BE2C (cell line): ENCODE results near the gene TNFRSF1A.
"Not testable (repeated sequence)": the region's sequence is repeated elsewhere in the genome, so short reads cannot be mapped to it uniquely, and the experiment has no call there.

ENCODE experiments used
- DNase-seq: peaks from one replicate; pipeline ENCODE4 v3.0.0-alpha.2; 2020
- H3K27me3 ChIP-seq: fragments of 250-450 bp; sonication (Bioruptor Pico); 2 replicates; pipeline ENCODE4 v1.5.1; 2020; ENCODE audit warnings: mild to moderate bottlenecking
- H3K36me3 ChIP-seq: fragments of 250-450 bp; sonication (Bioruptor Pico); 2 replicates; pipeline ENCODE4 v1.5.1; 2020; ENCODE audit warnings: mild to moderate bottlenecking
- H3K4me1 ChIP-seq: fragments of 250-450 bp; sonication (Bioruptor Pico); 2 replicates; pipeline ENCODE4 v1.5.1; 2020
- H3K4me3 ChIP-seq: 2 replicates; pipeline ENCODE4 v1.5.1; 2011; ENCODE audit warnings: low read depth, low read length
- H3K9me3 ChIP-seq: fragments of 250-450 bp; sonication (Bioruptor Pico); 2 replicates; pipeline ENCODE4 v1.5.1; 2020
- CTCF ChIP-seq: IDR thresholded peaks from 2 replicates; pipeline ENCODE4 v1.5.1; 2012; ENCODE audit warnings: mild to moderate bottlenecking, low read depth, low read length

TNFRSF1A gene

GRCh38 chr12:6345319-6346091, 3.6 kb upstream of the TNFRSF1A start:
- no peak for TF ChIP-seq CTCF
- no peak for DNase-seq
- peaks cover 9% of the 10 kb centered on the region for H3K4me1 ChIP-seq
- H3K9me3 ChIP-seq, result peaks cover 3% of the 10 kb centered on the region; the same call in 1 of the 2 replicates
- H3K27me3 ChIP-seq, result no peaks in the 10 kb centered on the region
- H3K36me3 ChIP-seq, result no peaks in the 10 kb centered on the region
- H3K4me3 ChIP-seq, result no peak overlapping the region

DNA sequence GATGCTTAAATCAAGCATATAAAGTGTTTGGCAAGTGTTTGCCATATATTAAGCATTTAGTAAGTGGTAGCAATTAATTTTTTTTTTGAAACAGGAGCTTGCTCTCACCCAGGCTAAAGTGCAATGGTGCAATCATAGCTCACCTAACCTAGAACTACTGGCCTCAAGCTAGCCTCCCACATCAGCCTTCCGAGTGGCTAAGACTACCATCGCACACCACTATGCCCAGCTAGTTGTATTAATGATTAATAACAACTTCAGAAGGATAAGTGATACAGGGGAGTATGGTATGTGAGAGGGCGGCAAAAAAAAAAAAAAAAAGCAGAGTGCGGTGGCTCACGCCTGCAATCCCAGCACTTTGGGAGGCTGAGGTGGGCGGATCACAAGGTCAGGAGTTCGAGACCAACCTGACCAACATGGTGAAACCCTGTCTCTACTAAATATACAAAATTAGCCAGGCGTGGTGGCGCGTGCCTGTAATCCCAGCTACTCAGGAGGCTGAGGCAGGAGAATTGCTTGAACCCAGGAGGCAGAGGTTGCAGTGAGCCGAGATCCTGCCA, 2.3 kb upstream of the TNFRSF1A start:
- DNase-seq, H3K36me3 ChIP-seq, H3K9me3 ChIP-seq, H3K4me1 ChIP-seq, H3K4me3 ChIP-seq, H3K27me3 ChIP-seq: not testable (repeated sequence)

DNA sequence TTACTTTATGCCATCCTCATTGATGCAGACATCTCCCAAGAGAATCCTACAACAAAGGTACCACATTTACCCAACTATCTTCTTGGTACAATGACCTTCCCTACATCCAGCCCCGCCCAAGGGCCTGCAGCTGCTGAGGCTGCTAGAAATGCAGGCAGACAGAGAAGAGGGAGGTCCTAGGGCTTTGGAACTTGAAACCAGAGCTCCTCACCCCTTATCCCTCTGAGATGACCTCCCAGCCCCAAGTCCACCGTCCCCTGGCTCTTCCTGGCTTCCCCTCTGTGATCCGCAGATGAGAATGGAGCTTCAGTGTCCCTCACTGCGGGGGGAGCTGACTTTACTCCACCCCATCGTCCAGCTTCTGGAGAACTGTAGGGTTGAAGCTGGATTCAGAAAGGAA, 1.6 kb upstream of the TNFRSF1A start:
- no peaks in the 10 kb centered on the region for H3K27me3 ChIP-seq
- no peak for TF ChIP-seq CTCF
- no peaks in the 10 kb centered on the region for H3K36me3 ChIP-seq
- no peak overlapping the region for H3K4me3 ChIP-seq
- peaks cover 3% of the 10 kb centered on the region; the same call in 1 of the 2 replicates for H3K9me3 ChIP-seq
- DNase-seq, result no peak
- peaks cover 9% of the 10 kb centered on the region for H3K4me1 ChIP-seq

DNA sequence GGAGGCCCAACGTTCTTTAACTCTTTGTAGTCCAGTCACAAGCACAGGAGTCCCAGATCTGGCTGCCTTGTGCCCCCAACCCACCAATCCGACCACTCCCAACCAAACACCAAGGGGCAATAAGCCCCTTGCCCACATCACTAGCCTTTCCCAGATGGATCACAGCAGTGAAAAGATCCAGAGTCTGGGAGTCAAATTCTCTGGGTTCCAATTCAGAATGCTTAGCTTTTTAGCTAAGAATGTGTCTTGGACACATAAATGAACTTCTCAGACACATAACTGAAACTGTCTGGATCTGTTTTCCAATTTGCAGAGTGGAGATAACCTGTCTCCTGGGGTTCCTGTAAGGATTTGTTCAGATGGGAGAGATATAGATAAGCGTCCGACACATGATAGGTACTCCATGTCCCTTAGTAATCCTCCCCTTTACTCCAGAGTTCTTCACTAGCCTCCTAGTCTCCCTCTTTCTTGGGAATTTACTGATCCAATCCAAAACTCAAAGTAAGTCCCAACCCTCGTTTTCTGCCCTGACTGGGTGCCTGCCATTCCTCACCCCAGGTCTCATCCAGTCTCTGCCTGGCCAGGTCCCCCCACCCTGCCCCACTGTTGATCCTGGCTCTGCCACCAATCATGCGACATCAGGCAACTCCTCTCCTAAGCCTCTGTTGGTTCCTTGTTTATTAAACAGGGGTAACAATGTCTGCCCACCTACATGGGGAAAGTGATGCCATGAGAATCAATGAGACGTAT, 439 bp upstream of the TNFRSF1A start:
- H3K4me3 ChIP-seq, result no peak overlapping the region
- no peaks in the 10 kb centered on the region for H3K27me3 ChIP-seq
- no peak for DNase-seq
- H3K9me3 ChIP-seq, result peaks cover 3% of the 10 kb centered on the region; the same call in 1 of the 2 replicates
- no peaks in the 10 kb centered on the region for H3K36me3 ChIP-seq
- H3K4me1 ChIP-seq, result peaks cover 14% of the 10 kb centered on the region
- TF ChIP-seq CTCF, result no peak

DNA sequence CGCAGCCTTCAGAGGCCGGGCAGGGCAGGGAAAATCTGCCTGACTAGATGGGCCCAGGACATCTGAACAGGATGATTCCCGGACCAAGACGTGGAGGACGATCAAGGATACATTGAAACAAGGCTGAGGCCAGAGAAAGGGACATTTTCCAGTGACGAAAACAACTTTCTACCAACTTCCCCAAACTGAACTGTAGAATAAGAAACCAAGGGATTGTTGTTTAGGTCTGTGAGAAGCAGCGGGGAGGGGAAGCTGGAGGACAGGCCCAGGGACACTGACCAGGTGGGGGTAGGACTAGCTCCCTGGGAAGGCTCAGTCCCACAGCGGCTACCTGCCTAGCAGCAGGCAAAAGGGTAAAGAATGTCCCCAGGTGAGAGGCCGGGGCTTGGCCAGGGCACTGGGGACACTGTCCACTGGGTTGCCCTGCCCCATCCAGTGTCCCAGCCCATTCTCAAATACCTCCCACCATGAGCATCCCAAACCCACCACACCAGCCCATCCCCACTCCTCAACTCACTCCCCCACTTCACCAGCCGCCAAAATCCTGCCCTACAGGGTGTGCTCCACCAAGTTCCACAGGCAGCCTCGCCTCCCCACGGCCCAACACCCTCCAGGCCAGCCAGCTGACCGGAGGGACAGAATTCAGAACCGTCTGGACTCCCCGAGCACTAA, 995 bp downstream of the TNFRSF1A start:
- H3K4me3 ChIP-seq, result no peak overlapping the region; the same call in 1 of the 2 replicates
- no peak for DNase-seq
- peaks cover 19% of the 10 kb centered on the region for H3K4me1 ChIP-seq
- H3K36me3 ChIP-seq, result no peaks in the 10 kb centered on the region
- H3K9me3 ChIP-seq, result no peaks in the 10 kb centered on the region
- TF ChIP-seq CTCF, result no peak
- no peaks in the 10 kb centered on the region for H3K27me3 ChIP-seq

GRCh38 chr12:6340032-6340638, 1.7 kb downstream of the TNFRSF1A start:
- peaks cover 21% of the 10 kb centered on the region for H3K4me1 ChIP-seq
- H3K27me3 ChIP-seq, result no peaks in the 10 kb centered on the region
- no peak for TF ChIP-seq CTCF
- H3K9me3 ChIP-seq, result no peaks in the 10 kb centered on the region
- H3K36me3 ChIP-seq, result no peaks in the 10 kb centered on the region
- DNase-seq, result no peak
- H3K4me3 ChIP-seq, result no peak overlapping the region
